Measurements from ENCODE around the gene ZNF618. TPM values are rescaled to one million over a fixed set of nuclear protein-coding genes. Genes with fewer than 3 reads are reported as not detected.

Gene ZNF618
- total RNA-seq, 4 donors from 2014 or later, result 0.68 to 2.1 (median 1.3) TPM

- WGBS, 2 donors, result 23% methylated on average over 4 of the region's 4 CpGs
- Histone ChIP-seq H3K9me3 (no peaks in the 10 kb centered on the region), H3K27ac (peak overlapping the region in 3 of 4 donors; percentile 17 to 39 (median 27)), H3K27me3 (no peaks in the 10 kb centered on the region), H3K36me3 (no peaks in the 10 kb centered on the region), H3K4me3 (no peak overlapping the region), H3K4me1 (peaks cover 9 to 36% (median 18%) of the 10 kb centered on the region in 3 donors)
- TF ChIP-seq CTCF (IDR thresholded peaks at IDR 0.05) (no peak), POLR2A (IDR thresholded peaks at IDR 0.05) (no peak)
- intact Hi-C loops (cut with DNase I), result no loop called here
- no peak for DNase-seq
Observed at GRCh38 chr9:113957821-113958341, 81.8 kb downstream of the ZNF618 start.

- no peak for DNase-seq
- Histone ChIP-seq H3K27me3 (no peaks in the 10 kb centered on the region), H3K4me1 (peaks cover 9 to 41% (median 18%) of the 10 kb centered on the region in 3 donors), H3K36me3 (no peaks in the 10 kb centered on the region), H3K4me3 (no peak overlapping the region), H3K27ac (peak overlapping the region in 1 of 4 donors; percentile 17), H3K9me3 (no peaks in the 10 kb centered on the region)
- WGBS, 2 donors, result 83 to 85% methylated on average over 4 to 5 of the region's 6 CpGs
- TF ChIP-seq CTCF (IDR thresholded peaks at IDR 0.05) (no peak), POLR2A (IDR thresholded peaks at IDR 0.05) (no peak)
- intact Hi-C loops (cut with DNase I), result no loop called here
Observed at GRCh38 chr9:113958556-113958955, 82.4 kb downstream of the ZNF618 start.

- Histone ChIP-seq H3K27me3 (no peaks in the 10 kb centered on the region), H3K36me3 (no peaks in the 10 kb centered on the region), H3K4me1 (peaks cover 9 to 36% (median 14%) of the 10 kb centered on the region in 3 donors), H3K4me3 (no peak overlapping the region), H3K9me3 (no peaks in the 10 kb centered on the region), H3K27ac (no peak overlapping the region)
- no peak for DNase-seq
- WGBS, 2 donors, result 76 to 94% methylated on average over 3 to 6 of the region's 6 CpGs
- intact Hi-C loops (cut with DNase I), result no loop called here
- TF ChIP-seq CTCF (IDR thresholded peaks at IDR 0.05) (no peak), POLR2A (IDR thresholded peaks at IDR 0.05) (no peak)
Observed at GRCh38 chr9:113960768-113961167, 84.7 kb downstream of the ZNF618 start.

GRCh38 chr9:113962396-113962795 is 86.3 kb downstream of the ZNF618 start:
- H3K4me3 ChIP-seq, result no peak overlapping the region
- TF ChIP-seq POLR2A (IDR thresholded peaks at IDR 0.05) (no peak), CTCF (IDR thresholded peaks at IDR 0.05) (no peak)
- no peaks in the 10 kb centered on the region for H3K36me3 ChIP-seq
- no peaks in the 10 kb centered on the region for H3K27me3 ChIP-seq
- DNase-seq, result no peak
- peaks cover 9 to 26% (median 10%) of the 10 kb centered on the region in 3 donors for H3K4me1 ChIP-seq
- H3K27ac ChIP-seq, result no peak overlapping the region
- H3K9me3 ChIP-seq, result no peaks in the 10 kb centered on the region
- intact Hi-C loops (cut with DNase I), result no loop called here
- 78 to 89% methylated on average over 1 of the region's 1 CpG for WGBS, 2 donors

GRCh38 chr9:113963017-113963620 is 87.0 kb downstream of the ZNF618 start:
- WGBS, 2 donors, result 45 to 61% methylated on average over 5 of the region's 5 CpGs
- Histone ChIP-seq H3K27me3 (no peaks in the 10 kb centered on the region), H3K9me3 (no peaks in the 10 kb centered on the region), H3K4me1 (peaks cover 5 to 19% (median 6%) of the 10 kb centered on the region in 3 donors), H3K4me3 (no peak overlapping the region), H3K36me3 (no peaks in the 10 kb centered on the region), H3K27ac (no peak overlapping the region)
- intact Hi-C loops (cut with DNase I), result no loop called here
- TF ChIP-seq CTCF (IDR thresholded peaks at IDR 0.05) (peak in 5 of 6 experiments; percentile 45 to 67 (median 62)), POLR2A (IDR thresholded peaks at IDR 0.05) (no peak)
- no peak for DNase-seq

Data from esophagus squamous epithelium (tissue), 5 donors.